GM12878 (cell line): Measurements from ENCODE around the gene KLF7. TPM values are rescaled to one million over a fixed set of nuclear protein-coding genes. Genes with fewer than 3 reads are reported as not detected.

ENCODE experiments used
- ATAC-seq: fragments of 200-7000 bp; cut with Tn5 transposase; 3 replicates; pipeline ENCODE4 v1.9.1; 2020; ENCODE audit warnings: mild to moderate bottlenecking, moderate library complexity
- BruUV-seq: library from RNA; stranded (reverse); fragments of 400-500 nt; replicated peaks from 2 replicates; lab custom pipeline; 2021; lab: Mats Ljungman, UMichigan
- CTCF ChIA-PET: fragments of 300-600 bp; sonication (Branson Sonifier 250); formaldehyde crosslinking; extraction: SDS; loops from one replicate; lab custom pipeline; 2021; ENCODE audit warnings: inconsistent platforms; lab: Yijun Ruan, JAX
- POLR2A ChIA-PET: fragments of 350-600 bp; formaldehyde crosslinking; extraction: SDS; loops from one replicate; lab custom pipeline; 2021; ENCODE audit warnings: inconsistent platforms; lab: Charles Lee
- RAD21 ChIA-PET: fragments of 300-600 bp; sonication (Branson Sonifier 250); formaldehyde crosslinking; loops from one replicate; lab custom pipeline; 2023; ENCODE audit warnings: antibody characterized with exemption; ENCODE audit not compliant: unreplicated experiment; lab: Charles Lee
- SMC1A ChIA-PET: fragments of 300-600 bp; sonication (Branson Sonifier 250); formaldehyde crosslinking; loops from one replicate; lab custom pipeline; 2023; ENCODE audit not compliant: unreplicated experiment, uncharacterized antibody; lab: Charles Lee
- DNase-seq: peaks from one replicate; pipeline ENCODE4 v3.0.0-alpha.2; 2011; ENCODE audit warnings: low read depth, low spot score
- FAIRE-seq: peaks from 3 replicates; lab custom pipeline; 2011; peaks lifted over from hg19 to GRCh38; lab: Jason Lieb, UNC
- H2AFZ ChIP-seq: 2 replicates; pipeline ENCODE4 v1.6.0; 2011; ENCODE audit warnings: low read depth, low read length, control low read depth; ENCODE audit not compliant: control insufficient read depth
- H3K27ac ChIP-seq: 2 replicates; pipeline ENCODE4 v1.5.1; 2011; ENCODE audit warnings: control low read depth; ENCODE audit not compliant: control insufficient read depth, insufficient read depth
- H3K27me3 ChIP-seq, 2 experiments: replicated peaks in 1 of 2; 2 replicates each; pipeline versions ENCODE4 v1.6.0 to v1.6.1; 2011; ENCODE audit warnings: low read length in 1 of 2; ENCODE audit not compliant: control insufficient read depth in 2 of 2, insufficient read depth in 2 of 2
- H3K36me3 ChIP-seq, 2 experiments: 2 replicates each; pipeline ENCODE4 v1.5.1; 2011; ENCODE audit warnings: low read length in 1 of 2; ENCODE audit not compliant: control insufficient read depth in 2 of 2, insufficient read depth in 2 of 2
- H3K4me1 ChIP-seq: 2 replicates; pipeline ENCODE4 v1.6.1; 2011; ENCODE audit warnings: mild to moderate bottlenecking, low read length, moderate library complexity, mixed read lengths; ENCODE audit not compliant: control insufficient read depth, insufficient read depth
- H3K4me2 ChIP-seq: 2 replicates; pipeline ENCODE4 v1.6.0; 2011; ENCODE audit warnings: control low read depth; ENCODE audit not compliant: control insufficient read depth, insufficient read depth
- H3K4me3 ChIP-seq: fragments of 200-600 bp; sonication (generic); 2 replicates; pipeline ENCODE4 v1.5.1; 2016
- H3K79me2 ChIP-seq: 2 replicates; pipeline ENCODE4 v1.6.0; 2011; ENCODE audit warnings: low read length; ENCODE audit not compliant: control insufficient read depth, insufficient read depth
- H3K9ac ChIP-seq: 2 replicates; pipeline ENCODE4 v1.8.0; 2011; ENCODE audit warnings: low read length, control low read depth, mixed read lengths; ENCODE audit not compliant: control insufficient read depth, insufficient read depth
- H3K9me3 ChIP-seq: replicated peaks from 3 replicates; pipeline ENCODE4 v1.5.1; 2011; ENCODE audit warnings: mild to moderate bottlenecking, low read length; ENCODE audit not compliant: control insufficient read depth, insufficient read depth
- H4K20me1 ChIP-seq: 2 replicates; pipeline ENCODE4 v1.6.0; 2011; ENCODE audit not compliant: control insufficient read depth, insufficient read depth
- IRF4 ChIP-seq: IDR thresholded peaks from 2 replicates; pipeline ENCODE4 v1.6.1; 2011; ENCODE audit warnings: low read depth, low read length
- RB1 ChIP-seq: fragments of 450-650 bp; formaldehyde crosslinking; IDR thresholded peaks from 2 replicates; pipeline ENCODE4 v1.6.1; 2017; ENCODE audit warnings: mild to moderate bottlenecking, borderline replicate concordance
- SIX5 ChIP-seq: IDR thresholded peaks from 2 replicates; pipeline ENCODE4 v1.6.1; 2011; ENCODE audit warnings: mild to moderate bottlenecking, low read depth, low read length, moderate library complexity; ENCODE audit not compliant: severe bottlenecking
- SMAD1 ChIP-seq: fragments of 450-650 bp; IDR thresholded peaks from 2 replicates; pipeline ENCODE4 v1.6.1; 2018; ENCODE audit warnings: mild to moderate bottlenecking, low read depth; ENCODE audit not compliant: partially characterized antibody
- ZNF622 ChIP-seq: fragments of 450-650 bp; IDR thresholded peaks from 2 replicates; pipeline ENCODE4 v1.6.1; 2017; ENCODE audit warnings: mild to moderate bottlenecking, inconsistent platforms
- ZSCAN29 ChIP-seq: fragments of 450-650 bp; IDR thresholded peaks from 2 replicates; pipeline ENCODE4 v1.6.1; 2017; ENCODE audit warnings: mild to moderate bottlenecking, moderate library complexity
- WGBS: methylation state at CpG from one replicate; pipeline ENCODE4 v1.1.6; 2016; ENCODE audit warnings: low lambda C conversion rate; ENCODE audit not compliant: insufficient replicate concordance, insufficient coverage; ENCODE audit errors: missing lambda C conversion rate; 5-methylcytosine and 5-hydroxymethylcytosine counted together
- in situ Hi-C: fragments of 300-500 bp; cut with MboI; formaldehyde crosslinking; loops from 9 replicates; pipeline ENCODE4 v1.14.3; 2018; ENCODE audit warnings: mixed read lengths
- intact Hi-C: fragments of 100-400 bp; cut with micrococcal nuclease; formaldehyde crosslinking; loops from one replicate; pipeline ENCODE4 v1.14.2; 2022; ENCODE audit not compliant: unreplicated experiment
- polyA plus RNA-seq, 11 experiments: library from polyadenylated mRNA; depleted of rRNA in 4 of 11; unstranded in 6 of 11; stranded (reverse) in 5 of 11; fragments of >200 nt; fragmentation: Nextera tagmentation in 4 of 11; fragmentation: Illumina TruSeq in 1 of 11; extraction: Ambion mirVana in 4 of 11; extraction: Trizol in 1 of 11; gene quantifications; 1 replicate in 1 of 11; 2 replicates in 10 of 11; pipeline versions ENCODE4 v1.2.1 to v1.2.3, GENCODE V29; 2011 to 2016; ENCODE audit warnings: inconsistent platforms in 2 of 11, missing spikeins in 2 of 11, low read depth in 1 of 11
- total RNA-seq, 4 experiments: library from RNA; depleted of rRNA in 3 of 4; stranded (reverse); fragments of >200 nt in 3 of 4; fragmentation: Illumina TruSeq in 1 of 4; extraction: Trizol in 1 of 4; gene quantifications; 2 replicates each; pipeline versions ENCODE4 v1.2.1 to v1.2.3, GENCODE V29; 2013 to 2021
- TF ChIP-seq, protein P1 (sequence below): fragments of 450-650 bp; IDR thresholded peaks from 2 replicates; pipeline ENCODE4 v1.6.1; 2017; ENCODE audit warnings: mild to moderate bottlenecking, moderate library complexity
- TF ChIP-seq, protein P2 (sequence below): IDR thresholded peaks from 2 replicates; pipeline ENCODE4 v1.6.1; 2011; ENCODE audit warnings: borderline replicate concordance, low read depth, mild to moderate bottlenecking, moderate library complexity, mixed read lengths, low read length; ENCODE audit not compliant: insufficient read depth; ENCODE audit errors: extremely low read length
- TF ChIP-seq, protein P3 (sequence below): fragments of 450-650 bp; conservative IDR thresholded peaks from 2 replicates; pipeline ENCODE4 v1.6.1; 2017; ENCODE audit warnings: mild to moderate bottlenecking, moderate library complexity

KLF7 gene
- total and polyA plus RNA-seq, 10 of the 15 experiments (the other 5 are each of a cell fraction or from before 2014, with no cell fraction given), result 2.4 to 24.8 (median 8.5) TPM

DNA sequence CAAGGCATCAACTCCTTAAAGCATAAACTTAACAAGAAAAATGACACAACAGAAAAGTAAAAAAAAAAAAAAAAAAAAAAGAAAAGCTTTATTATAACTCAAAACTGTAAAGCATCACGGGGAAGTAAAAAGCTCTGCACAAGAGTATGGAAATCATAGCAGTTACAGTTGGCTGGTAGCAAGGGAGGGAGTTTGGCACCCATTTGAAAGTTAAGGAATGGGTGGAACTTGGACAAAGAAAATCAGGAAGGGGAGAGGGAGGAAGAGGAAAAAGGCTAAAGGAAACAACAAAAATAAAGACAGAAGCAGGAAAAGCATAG is 8.6 kb downstream of the KLF7 start (continued):
- TF ChIP-seq, protein P1, sequence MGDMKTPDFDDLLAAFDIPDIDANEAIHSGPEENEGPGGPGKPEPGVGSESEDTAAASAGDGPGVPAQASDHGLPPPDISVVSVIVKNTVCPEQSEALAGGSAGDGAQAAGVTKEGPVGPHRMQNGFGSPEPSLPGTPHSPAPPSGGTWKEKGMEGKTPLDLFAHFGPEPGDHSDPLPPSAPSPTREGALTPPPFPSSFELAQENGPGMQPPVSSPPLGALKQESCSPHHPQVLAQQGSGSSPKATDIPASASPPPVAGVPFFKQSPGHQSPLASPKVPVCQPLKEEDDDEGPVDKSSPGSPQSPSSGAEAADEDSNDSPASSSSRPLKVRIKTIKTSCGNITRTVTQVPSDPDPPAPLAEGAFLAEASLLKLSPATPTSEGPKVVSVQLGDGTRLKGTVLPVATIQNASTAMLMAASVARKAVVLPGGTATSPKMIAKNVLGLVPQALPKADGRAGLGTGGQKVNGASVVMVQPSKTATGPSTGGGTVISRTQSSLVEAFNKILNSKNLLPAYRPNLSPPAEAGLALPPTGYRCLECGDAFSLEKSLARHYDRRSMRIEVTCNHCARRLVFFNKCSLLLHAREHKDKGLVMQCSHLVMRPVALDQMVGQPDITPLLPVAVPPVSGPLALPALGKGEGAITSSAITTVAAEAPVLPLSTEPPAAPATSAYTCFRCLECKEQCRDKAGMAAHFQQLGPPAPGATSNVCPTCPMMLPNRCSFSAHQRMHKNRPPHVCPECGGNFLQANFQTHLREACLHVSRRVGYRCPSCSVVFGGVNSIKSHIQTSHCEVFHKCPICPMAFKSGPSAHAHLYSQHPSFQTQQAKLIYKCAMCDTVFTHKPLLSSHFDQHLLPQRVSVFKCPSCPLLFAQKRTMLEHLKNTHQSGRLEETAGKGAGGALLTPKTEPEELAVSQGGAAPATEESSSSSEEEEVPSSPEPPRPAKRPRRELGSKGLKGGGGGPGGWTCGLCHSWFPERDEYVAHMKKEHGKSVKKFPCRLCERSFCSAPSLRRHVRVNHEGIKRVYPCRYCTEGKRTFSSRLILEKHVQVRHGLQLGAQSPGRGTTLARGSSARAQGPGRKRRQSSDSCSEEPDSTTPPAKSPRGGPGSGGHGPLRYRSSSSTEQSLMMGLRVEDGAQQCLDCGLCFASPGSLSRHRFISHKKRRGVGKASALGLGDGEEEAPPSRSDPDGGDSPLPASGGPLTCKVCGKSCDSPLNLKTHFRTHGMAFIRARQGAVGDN, result no peak
- no peak for TF ChIP-seq ZSCAN29
- TF ChIP-seq, all 136 proteins: peak for 3

DNA sequence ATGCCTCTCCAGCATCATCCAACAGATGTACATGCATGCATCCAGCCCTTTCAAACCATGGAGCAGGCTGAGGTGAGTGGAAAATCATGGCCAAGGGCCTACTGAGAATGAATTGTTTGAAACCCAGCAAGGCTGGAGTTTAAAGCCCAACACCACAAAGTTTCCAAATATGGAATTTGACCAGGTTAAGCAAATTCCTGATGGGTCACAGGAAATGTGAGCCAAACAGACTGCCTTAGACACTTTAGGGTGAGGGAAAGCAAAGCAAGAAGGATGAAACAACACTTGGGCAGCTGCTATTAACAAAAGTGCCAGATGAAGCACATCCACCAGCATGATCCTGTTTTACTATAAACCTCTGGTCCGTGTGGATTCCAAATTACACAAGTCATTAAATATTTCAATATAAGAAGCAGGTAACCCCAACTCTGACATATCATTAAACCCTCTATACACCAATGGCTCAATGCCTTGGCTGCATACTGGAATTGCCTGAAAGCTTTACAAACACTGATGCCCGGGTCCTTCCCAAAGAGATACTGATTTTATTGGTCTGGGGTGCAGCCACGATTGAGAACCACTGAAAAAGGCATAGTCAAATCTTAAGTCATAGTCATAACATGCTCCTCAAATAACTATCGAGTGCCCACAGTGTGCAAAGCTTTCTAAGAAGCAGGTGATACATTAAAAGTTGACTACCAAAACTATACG is 9.1 kb downstream of the KLF7 start:
- peak; percentile 78 for ATAC-seq
- H3K9me3 ChIP-seq, result no peaks in the 10 kb centered on the region
- no peaks in the 10 kb centered on the region for H4K20me1 ChIP-seq
- ChIA-PET SMC1A (interaction anchor here (0.6 to 7.2 kb wide), 11 partner anchors 10 to 442 kb away, joined by 3 to 61 read pairs (median 4); partner anchors contain the start of gene KLF7), CTCF (interaction anchor here (1.1 to 6.5 kb wide), 5 partner anchors 13 to 182 kb away, joined by 3 to 36 read pairs (median 4); no protein-coding TSS in a partner anchor), POLR2A (interaction anchor here (1.5 to 5.5 kb wide), 4 partner anchors 9 to 22 kb away, joined by 4 to 46 read pairs (median 14); partner anchors contain the start of gene KLF7), RAD21 (interaction anchor here (0.6 to 2.6 kb wide), 2 partner anchors 9 to 14 kb away, joined by 3 to 22 read pairs; partner anchors contain the start of gene KLF7)
- BruUV-seq, result no TSS peak
- no peak overlapping the region for H3K27ac ChIP-seq
- intact Hi-C loops (no loop called here), in situ Hi-C loops (no loop called here)
- FAIRE-seq, result no peak
- peaks cover 28% of the 10 kb centered on the region for H3K4me1 ChIP-seq
- H2AFZ ChIP-seq, result no peak overlapping the region
- under 1% methylated on average over 5 of the region's 5 CpGs for WGBS
- peak overlapping the region; percentile 62; the same call in 1 of the 2 replicates for H3K4me2 ChIP-seq
- H3K9ac ChIP-seq, result no peak overlapping the region
- H3K27me3 ChIP-seq, result no peaks in the 10 kb centered on the region
- no peaks in the 10 kb centered on the region for H3K36me3 ChIP-seq
- no peak for DNase-seq
- H3K4me3 ChIP-seq, result no peak overlapping the region
- peaks cover 62% of the 10 kb centered on the region for H3K79me2 ChIP-seq
- TF ChIP-seq ZNF622 (no peak), SIX5 (no peak), SMAD1 (no peak), IRF4 (peak; percentile 98), RB1 (no peak)
- TF ChIP-seq, protein P2, sequence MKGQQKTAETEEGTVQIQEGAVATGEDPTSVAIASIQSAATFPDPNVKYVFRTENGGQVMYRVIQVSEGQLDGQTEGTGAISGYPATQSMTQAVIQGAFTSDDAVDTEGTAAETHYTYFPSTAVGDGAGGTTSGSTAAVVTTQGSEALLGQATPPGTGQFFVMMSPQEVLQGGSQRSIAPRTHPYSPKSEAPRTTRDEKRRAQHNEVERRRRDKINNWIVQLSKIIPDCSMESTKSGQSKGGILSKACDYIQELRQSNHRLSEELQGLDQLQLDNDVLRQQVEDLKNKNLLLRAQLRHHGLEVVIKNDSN, result no peak
- TF ChIP-seq, protein P3, sequence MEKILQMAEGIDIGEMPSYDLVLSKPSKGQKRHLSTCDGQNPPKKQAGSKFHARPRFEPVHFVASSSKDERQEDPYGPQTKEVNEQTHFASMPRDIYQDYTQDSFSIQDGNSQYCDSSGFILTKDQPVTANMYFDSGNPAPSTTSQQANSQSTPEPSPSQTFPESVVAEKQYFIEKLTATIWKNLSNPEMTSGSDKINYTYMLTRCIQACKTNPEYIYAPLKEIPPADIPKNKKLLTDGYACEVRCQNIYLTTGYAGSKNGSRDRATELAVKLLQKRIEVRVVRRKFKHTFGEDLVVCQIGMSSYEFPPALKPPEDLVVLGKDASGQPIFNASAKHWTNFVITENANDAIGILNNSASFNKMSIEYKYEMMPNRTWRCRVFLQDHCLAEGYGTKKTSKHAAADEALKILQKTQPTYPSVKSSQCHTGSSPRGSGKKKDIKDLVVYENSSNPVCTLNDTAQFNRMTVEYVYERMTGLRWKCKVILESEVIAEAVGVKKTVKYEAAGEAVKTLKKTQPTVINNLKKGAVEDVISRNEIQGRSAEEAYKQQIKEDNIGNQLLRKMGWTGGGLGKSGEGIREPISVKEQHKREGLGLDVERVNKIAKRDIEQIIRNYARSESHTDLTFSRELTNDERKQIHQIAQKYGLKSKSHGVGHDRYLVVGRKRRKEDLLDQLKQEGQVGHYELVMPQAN, result no peak
- TF ChIP-seq, protein P1, result no peak
